ENCODE data around the gene QSOX2. TPM values are rescaled to one million over a fixed set of nuclear protein-coding genes. Genes with fewer than 3 reads are reported as not detected.

Gene QSOX2
- total RNA-seq, 2 experiments from 2014 or later, result 14.4 TPM

DNA sequence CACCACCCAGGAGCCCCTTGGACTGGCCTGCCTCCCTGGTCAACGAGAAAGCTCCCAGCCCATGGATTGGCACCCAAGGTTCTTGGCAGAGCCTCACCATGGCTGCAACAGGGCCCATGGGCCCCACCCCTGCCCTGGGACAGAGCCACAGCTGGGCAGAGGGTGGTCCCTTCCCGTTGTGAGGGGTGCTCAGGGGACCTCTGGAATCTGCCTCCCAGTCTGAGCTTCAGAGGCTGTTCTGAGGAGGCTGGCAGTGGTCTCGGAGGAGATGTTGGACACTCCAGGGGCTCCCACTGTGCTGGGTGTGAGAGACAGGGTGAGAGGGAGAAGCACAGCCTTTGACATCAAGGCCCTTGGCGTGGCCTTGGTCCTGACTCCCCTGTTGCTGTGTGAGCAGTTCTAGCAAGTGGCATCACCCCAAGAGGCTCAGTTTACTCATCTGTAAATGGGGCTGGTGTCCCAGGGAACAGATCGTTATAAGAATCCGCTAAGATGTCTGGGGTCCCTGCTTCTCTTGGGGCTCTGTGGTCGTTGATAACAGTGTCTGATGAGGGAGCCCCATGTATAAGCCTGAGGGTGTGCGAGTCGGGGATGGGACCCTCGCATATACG, 73.7 kb downstream of the QSOX2 start:
- ATAC-seq (ENCODE audit: poor library complexity) (no peak), DNase-seq (no peak)
- TF ChIP-seq, protein P1, sequence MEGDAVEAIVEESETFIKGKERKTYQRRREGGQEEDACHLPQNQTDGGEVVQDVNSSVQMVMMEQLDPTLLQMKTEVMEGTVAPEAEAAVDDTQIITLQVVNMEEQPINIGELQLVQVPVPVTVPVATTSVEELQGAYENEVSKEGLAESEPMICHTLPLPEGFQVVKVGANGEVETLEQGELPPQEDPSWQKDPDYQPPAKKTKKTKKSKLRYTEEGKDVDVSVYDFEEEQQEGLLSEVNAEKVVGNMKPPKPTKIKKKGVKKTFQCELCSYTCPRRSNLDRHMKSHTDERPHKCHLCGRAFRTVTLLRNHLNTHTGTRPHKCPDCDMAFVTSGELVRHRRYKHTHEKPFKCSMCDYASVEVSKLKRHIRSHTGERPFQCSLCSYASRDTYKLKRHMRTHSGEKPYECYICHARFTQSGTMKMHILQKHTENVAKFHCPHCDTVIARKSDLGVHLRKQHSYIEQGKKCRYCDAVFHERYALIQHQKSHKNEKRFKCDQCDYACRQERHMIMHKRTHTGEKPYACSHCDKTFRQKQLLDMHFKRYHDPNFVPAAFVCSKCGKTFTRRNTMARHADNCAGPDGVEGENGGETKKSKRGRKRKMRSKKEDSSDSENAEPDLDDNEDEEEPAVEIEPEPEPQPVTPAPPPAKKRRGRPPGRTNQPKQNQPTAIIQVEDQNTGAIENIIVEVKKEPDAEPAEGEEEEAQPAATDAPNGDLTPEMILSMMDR (IDR thresholded peaks at IDR 0.05), result no peak
- H3K27ac ChIP-seq (ENCODE audit: low read depth in 1 of 2, low read length in 2 of 2), result no peak overlapping the region
- no peaks in the 10 kb centered on the region for H3K4me1 ChIP-seq (ENCODE audit: insufficient read depth, low read length)
- Mint-ChIP-seq H3K27me3 (peaks cover 22% of the 10 kb centered on the region), H3K36me3 (ENCODE audit: low read depth) (no peaks in the 10 kb centered on the region), H3K9me3 (no peaks in the 10 kb centered on the region), H3K4me3 (no peak overlapping the region), H3K27ac (no peak overlapping the region), H3K4me1 (ENCODE audit: low read depth) (no peaks in the 10 kb centered on the region)
- POLR2A ChIA-PET, result no interaction called here
- CTCF ChIA-PET, result no interaction called here
- no peak overlapping the region for H3K4me3 ChIP-seq (ENCODE audit: low read length)
- peaks cover 0 to 10% of the 10 kb centered on the region in 2 experiments for H3K27me3 ChIP-seq (ENCODE audit: control insufficient read depth in 1 of 2, insufficient read depth in 2 of 2, low read length in 2 of 2)
- peaks cover 0 to 13% of the 10 kb centered on the region in 2 experiments for H3K9me3 ChIP-seq (ENCODE audit: control insufficient read depth in 1 of 2, insufficient read depth in 1 of 2, low read length in 2 of 2)
- H3K36me3 ChIP-seq (ENCODE audit: insufficient read depth, low read length), result no peaks in the 10 kb centered on the region
- intact Hi-C loops (cut with DNase I, micrococcal nuclease), result no loop called here

DNA sequence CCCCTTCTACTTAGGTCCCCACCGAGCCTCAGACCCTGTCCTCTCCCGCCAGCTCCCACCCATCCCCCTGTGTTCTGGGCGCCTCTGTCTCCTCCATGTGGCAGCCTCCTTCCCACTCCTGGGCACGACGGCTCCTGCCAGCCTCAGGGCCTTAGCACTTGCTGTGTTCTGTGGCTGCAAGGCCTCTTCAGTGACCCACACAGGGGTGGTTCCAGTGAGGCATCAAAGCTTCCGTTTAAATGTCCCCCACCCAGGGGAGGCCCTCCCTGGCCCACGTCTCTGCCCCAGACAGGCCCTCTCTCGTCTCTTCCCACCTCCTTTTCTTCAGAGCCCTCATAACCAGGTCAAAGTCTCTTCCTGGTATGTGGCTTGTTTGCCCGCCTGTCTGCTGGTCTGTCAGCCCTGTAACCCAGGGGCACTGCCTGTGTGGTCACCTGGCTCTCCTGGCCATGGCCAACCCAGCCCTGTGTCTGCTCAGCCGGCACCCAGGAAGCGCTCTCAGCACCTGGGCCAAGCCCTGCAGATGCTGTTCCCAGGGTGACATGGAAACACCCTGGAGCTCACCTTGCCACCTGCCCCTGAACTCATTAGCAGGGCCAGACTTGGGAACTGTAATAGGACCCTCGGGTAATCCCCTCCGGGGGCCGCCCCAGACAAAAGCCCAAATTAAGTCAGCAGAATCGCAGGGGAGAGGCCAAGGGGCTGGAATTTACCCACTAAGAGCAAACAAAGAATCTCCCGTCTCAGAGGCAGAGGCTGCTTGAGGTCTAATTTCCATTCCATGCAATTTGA, 74.4 kb downstream of the QSOX2 start:
- Histone ChIP-seq H3K4me1 (ENCODE audit: insufficient read depth, low read length) (no peaks in the 10 kb centered on the region), H3K27me3 (ENCODE audit: control insufficient read depth in 1 of 2, insufficient read depth in 2 of 2, low read length in 2 of 2) (peaks cover 0 to 10% of the 10 kb centered on the region in 2 experiments), H3K9me3 (ENCODE audit: control insufficient read depth in 1 of 2, insufficient read depth in 1 of 2, low read length in 2 of 2) (peaks cover 0 to 13% of the 10 kb centered on the region in 2 experiments), H3K27ac (ENCODE audit: low read depth in 1 of 2, low read length in 2 of 2) (no peak overlapping the region), H3K36me3 (ENCODE audit: insufficient read depth, low read length) (no peaks in the 10 kb centered on the region), H3K4me3 (ENCODE audit: low read length) (no peak overlapping the region)
- Mint-ChIP-seq H3K27ac (no peak overlapping the region), H3K4me1 (ENCODE audit: low read depth) (no peaks in the 10 kb centered on the region), H3K27me3 (peaks cover 22% of the 10 kb centered on the region), H3K9me3 (no peaks in the 10 kb centered on the region), H3K4me3 (no peak overlapping the region), H3K36me3 (ENCODE audit: low read depth) (no peaks in the 10 kb centered on the region)
- ChIA-PET POLR2A (no interaction called here), CTCF (interaction anchor here (0.6 kb wide), 1 partner anchor 96 kb away, joined by 3 read pairs; no protein-coding TSS in a partner anchor)
- no peak for ATAC-seq (ENCODE audit: poor library complexity)
- DNase-seq, result no peak
- intact Hi-C loops (cut with DNase I, micrococcal nuclease), result no loop called here
- TF ChIP-seq, protein P1 (IDR thresholded peaks at IDR 0.05), result no peak

DNA sequence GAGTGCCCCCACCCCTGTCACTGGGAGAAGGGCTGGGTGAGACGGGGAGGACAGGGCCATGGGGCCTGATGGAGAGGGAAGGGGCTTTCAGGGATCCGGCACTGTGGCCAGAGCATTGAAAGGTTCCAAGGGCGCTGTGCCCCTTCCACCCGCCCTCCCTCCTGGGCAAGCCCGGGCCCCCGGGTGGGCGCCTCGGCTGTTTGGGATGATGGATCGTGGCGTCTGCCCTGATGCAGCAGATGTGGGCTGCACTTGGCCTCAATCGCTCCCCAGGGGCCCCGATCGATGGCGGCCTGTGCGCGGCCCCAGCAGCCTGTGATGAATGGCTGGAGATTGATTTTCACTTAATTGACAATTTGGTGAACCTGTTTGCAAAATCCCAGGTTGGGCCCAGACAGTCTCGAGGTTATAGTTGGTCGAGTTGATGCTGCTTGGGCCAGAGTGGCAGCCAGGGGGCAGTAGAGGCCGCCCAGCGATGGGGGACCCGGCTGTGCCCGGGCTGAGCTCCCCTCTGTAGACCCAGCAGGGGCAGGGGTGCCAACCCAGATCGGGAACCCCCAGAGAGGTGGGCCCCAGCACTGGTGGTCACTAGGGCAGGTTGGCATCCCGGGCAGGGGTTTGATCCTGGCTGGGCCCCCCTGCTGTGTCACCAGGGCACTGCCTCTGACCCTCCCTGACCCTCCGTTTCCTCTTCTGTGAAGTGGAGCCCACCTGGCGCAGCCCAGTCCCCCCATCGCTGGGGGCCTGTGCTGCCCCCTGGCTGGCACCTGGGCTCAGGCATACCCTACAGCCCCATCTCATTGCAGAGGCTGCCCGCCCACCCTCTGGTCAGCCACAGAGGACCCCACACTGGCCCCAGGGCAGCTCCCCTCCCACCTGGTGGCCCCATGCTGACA, 75.4 kb downstream of the QSOX2 start:
- CTCF ChIA-PET, result interaction anchor here (0.6 kb wide), 1 partner anchor 97 kb away, joined by 3 read pairs; no protein-coding TSS in a partner anchor
- H3K27ac Mint-ChIP-seq, result no peak overlapping the region
- H3K4me1 Mint-ChIP-seq (ENCODE audit: low read depth), result no peaks in the 10 kb centered on the region
- no peaks in the 10 kb centered on the region for H3K36me3 ChIP-seq (ENCODE audit: insufficient read depth, low read length)
- POLR2A ChIA-PET, result no interaction called here
- no peak overlapping the region for H3K27ac ChIP-seq (ENCODE audit: low read depth in 1 of 2, low read length in 2 of 2)
- H3K27me3 Mint-ChIP-seq, result peaks cover 22% of the 10 kb centered on the region
- TF ChIP-seq, protein P1 (IDR thresholded peaks at IDR 0.05), result peak; percentile 36
- ATAC-seq (ENCODE audit: poor library complexity) (peak; percentile 51), DNase-seq (peak; percentile 26 to 63 (median 42))
- H3K4me1 ChIP-seq (ENCODE audit: insufficient read depth, low read length), result no peaks in the 10 kb centered on the region
- no peak overlapping the region for H3K4me3 ChIP-seq (ENCODE audit: low read length)
- intact Hi-C loops (cut with DNase I, micrococcal nuclease), result loop anchor here in 1 of 2 experiments (1.0 kb wide), 1 partner anchor 113 kb away; no protein-coding TSS in a partner anchor
- peaks cover 0 to 10% of the 10 kb centered on the region in 2 experiments for H3K27me3 ChIP-seq (ENCODE audit: control insufficient read depth in 1 of 2, insufficient read depth in 2 of 2, low read length in 2 of 2)
- no peak overlapping the region for H3K4me3 Mint-ChIP-seq
- H3K9me3 Mint-ChIP-seq, result no peaks in the 10 kb centered on the region
- peaks cover 0 to 13% of the 10 kb centered on the region in 2 experiments for H3K9me3 ChIP-seq (ENCODE audit: control insufficient read depth in 1 of 2, insufficient read depth in 1 of 2, low read length in 2 of 2)
- no peaks in the 10 kb centered on the region for H3K36me3 Mint-ChIP-seq (ENCODE audit: low read depth)
